Measurements from ENCODE around the gene UBE2E3.

GRCh38 chr2:180970016-180970415 lies 10.4 kb upstream of the UBE2E3 start:
- TF ChIP-seq, protein P1, sequence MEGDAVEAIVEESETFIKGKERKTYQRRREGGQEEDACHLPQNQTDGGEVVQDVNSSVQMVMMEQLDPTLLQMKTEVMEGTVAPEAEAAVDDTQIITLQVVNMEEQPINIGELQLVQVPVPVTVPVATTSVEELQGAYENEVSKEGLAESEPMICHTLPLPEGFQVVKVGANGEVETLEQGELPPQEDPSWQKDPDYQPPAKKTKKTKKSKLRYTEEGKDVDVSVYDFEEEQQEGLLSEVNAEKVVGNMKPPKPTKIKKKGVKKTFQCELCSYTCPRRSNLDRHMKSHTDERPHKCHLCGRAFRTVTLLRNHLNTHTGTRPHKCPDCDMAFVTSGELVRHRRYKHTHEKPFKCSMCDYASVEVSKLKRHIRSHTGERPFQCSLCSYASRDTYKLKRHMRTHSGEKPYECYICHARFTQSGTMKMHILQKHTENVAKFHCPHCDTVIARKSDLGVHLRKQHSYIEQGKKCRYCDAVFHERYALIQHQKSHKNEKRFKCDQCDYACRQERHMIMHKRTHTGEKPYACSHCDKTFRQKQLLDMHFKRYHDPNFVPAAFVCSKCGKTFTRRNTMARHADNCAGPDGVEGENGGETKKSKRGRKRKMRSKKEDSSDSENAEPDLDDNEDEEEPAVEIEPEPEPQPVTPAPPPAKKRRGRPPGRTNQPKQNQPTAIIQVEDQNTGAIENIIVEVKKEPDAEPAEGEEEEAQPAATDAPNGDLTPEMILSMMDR (IDR thresholded peaks at IDR 0.05) = no peak
- no peak for TF ChIP-seq POLR2A (IDR thresholded peaks at IDR 0.05)

Data from esophagus squamous epithelium (tissue), 4 donors.